SU-DHL-6 (cell line): ENCODE measurements around the gene TRO.

Experiments used
- H2AFZ ChIP-seq: fragments of 200-600 bp; sonication (generic); 2 replicates; pipeline ENCODE4 v1.6.1; 2014; ENCODE audit warnings: low read depth, mild to moderate bottlenecking, moderate library complexity, mixed read lengths, antibody characterized with exemption, low read length; ENCODE audit not compliant: severe bottlenecking
- H3F3A ChIP-seq: fragments of 200-600 bp; shearing (Covaris generic); 2 replicates; pipeline ENCODE4 v1.6.0; 2016; ENCODE audit warnings: antibody characterized with exemption, mild to moderate bottlenecking; ENCODE audit not compliant: insufficient read depth
- H3K27ac ChIP-seq: fragments of 200-600 bp; sonication (generic); 2 replicates; pipeline ENCODE4 v1.5.1; 2016; ENCODE audit warnings: low read depth, mild to moderate bottlenecking, low read length, moderate library complexity, mixed read lengths
- H3K27me3 ChIP-seq: fragments of 200-600 bp; sonication (generic), shearing (Covaris generic); 2 replicates; pipeline ENCODE4 v1.6.0; 2014; ENCODE audit warnings: mild to moderate bottlenecking, low read length
- H3K36me3 ChIP-seq: fragments of 200-600 bp; sonication (generic); 2 replicates; pipeline ENCODE4 v1.6.1; 2014; ENCODE audit warnings: mild to moderate bottlenecking, low read length, mixed read lengths
- H3K4me2 ChIP-seq: fragments of 300-600, 200-600 bp; shearing (Covaris generic), sonication (generic); 2 replicates; pipeline ENCODE4 v1.6.0; 2014; ENCODE audit warnings: low read length, low read depth, mild to moderate bottlenecking; ENCODE audit not compliant: poor library complexity, severe bottlenecking
- H3K4me3 ChIP-seq: fragments of 200-600 bp; sonication (generic); 2 replicates; pipeline ENCODE4 v1.5.1; 2014; ENCODE audit warnings: antibody characterized with exemption, low read length, mild to moderate bottlenecking, mixed read lengths; ENCODE audit not compliant: insufficient read depth, poor library complexity, severe bottlenecking
- H3K79me2 ChIP-seq: fragments of 200-600 bp; sonication (generic); 2 replicates; pipeline ENCODE4 v1.6.1; 2014; ENCODE audit warnings: mild to moderate bottlenecking, low read length, moderate library complexity; ENCODE audit not compliant: insufficient read depth
- H3K9ac ChIP-seq: fragments of 200-600 bp; sonication (generic); 2 replicates; pipeline ENCODE4 v1.7.0; 2014; ENCODE audit warnings: mild to moderate bottlenecking, low read length
- H3K9me2 ChIP-seq: fragments of 200-600 bp; sonication (generic); replicated peaks from 2 replicates; pipeline ENCODE4 v1.6.1; 2014; ENCODE audit warnings: low read length; ENCODE audit not compliant: insufficient read depth
- H3K9me3 ChIP-seq: fragments of 200-600 bp; sonication (generic); 2 replicates; pipeline ENCODE4 v1.6.1; 2014; ENCODE audit warnings: low read length, mixed read lengths; ENCODE audit not compliant: insufficient read depth
- H4K20me1 ChIP-seq: fragments of 200-600 bp; sonication (generic); 2 replicates; pipeline ENCODE4 v1.6.1; 2014; ENCODE audit warnings: low read depth, mild to moderate bottlenecking, antibody characterized with exemption, low read length, moderate library complexity, mixed read lengths
- EZH2phosphoT487 ChIP-seq: fragments of 200-600 bp; sonication (generic), shearing (Covaris generic); conservative IDR thresholded peaks from 2 replicates; pipeline ENCODE4 v1.6.1; 2018; ENCODE audit warnings: mild to moderate bottlenecking, antibody characterized with exemption, low read length, moderate library complexity, mixed read lengths
- TF ChIP-seq, protein P1 (sequence below): fragments of 200-600 bp; sonication (generic); IDR thresholded peaks from one replicate; pipeline ENCODE4 v1.5.1; 2017; ENCODE audit warnings: antibody characterized with exemption, mild to moderate bottlenecking, low read length, moderate library complexity; ENCODE audit not compliant: insufficient read depth, poor library complexity, severe bottlenecking

TRO gene

DNA sequence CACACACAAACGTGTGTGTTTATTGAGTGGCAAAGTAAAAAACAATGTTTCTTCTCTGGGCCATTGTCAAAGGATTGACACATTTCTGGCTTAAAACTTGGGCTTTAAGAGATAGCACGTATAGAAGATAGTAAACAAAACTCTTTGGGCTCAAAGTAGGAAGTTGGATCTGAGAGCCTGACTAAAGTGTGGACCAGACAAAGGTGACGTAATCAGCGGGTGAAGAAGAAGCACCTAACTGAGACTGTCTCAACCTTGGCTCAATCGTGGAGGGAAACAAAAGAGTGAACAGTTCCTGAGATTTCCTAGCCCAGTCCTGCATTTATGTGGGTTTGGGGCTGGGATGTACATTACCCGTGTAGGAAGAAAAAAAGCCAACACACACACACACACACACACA, 59.7 kb downstream of the TRO start:
- Histone ChIP-seq H3F3A (no peaks in the 10 kb centered on the region), H2AFZ (no peak overlapping the region), H3K9me3 (no peaks in the 10 kb centered on the region), H3K9me2 (no peaks in the 10 kb centered on the region), H3K79me2 (no peaks in the 10 kb centered on the region), H3K9ac (no peak overlapping the region), H3K4me2 (no peak overlapping the region), H3K4me3 (no peak overlapping the region), H4K20me1 (no peaks in the 10 kb centered on the region), H3K27ac (no peak overlapping the region), H3K36me3 (no peaks in the 10 kb centered on the region), H3K27me3 (no peaks in the 10 kb centered on the region)
- no peak for TF ChIP-seq EZH2phosphoT487
- TF ChIP-seq, protein P1, sequence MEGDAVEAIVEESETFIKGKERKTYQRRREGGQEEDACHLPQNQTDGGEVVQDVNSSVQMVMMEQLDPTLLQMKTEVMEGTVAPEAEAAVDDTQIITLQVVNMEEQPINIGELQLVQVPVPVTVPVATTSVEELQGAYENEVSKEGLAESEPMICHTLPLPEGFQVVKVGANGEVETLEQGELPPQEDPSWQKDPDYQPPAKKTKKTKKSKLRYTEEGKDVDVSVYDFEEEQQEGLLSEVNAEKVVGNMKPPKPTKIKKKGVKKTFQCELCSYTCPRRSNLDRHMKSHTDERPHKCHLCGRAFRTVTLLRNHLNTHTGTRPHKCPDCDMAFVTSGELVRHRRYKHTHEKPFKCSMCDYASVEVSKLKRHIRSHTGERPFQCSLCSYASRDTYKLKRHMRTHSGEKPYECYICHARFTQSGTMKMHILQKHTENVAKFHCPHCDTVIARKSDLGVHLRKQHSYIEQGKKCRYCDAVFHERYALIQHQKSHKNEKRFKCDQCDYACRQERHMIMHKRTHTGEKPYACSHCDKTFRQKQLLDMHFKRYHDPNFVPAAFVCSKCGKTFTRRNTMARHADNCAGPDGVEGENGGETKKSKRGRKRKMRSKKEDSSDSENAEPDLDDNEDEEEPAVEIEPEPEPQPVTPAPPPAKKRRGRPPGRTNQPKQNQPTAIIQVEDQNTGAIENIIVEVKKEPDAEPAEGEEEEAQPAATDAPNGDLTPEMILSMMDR, result no peak
